ENCODE measurements around the gene CDC25A. TPM values are rescaled to one million over a fixed set of nuclear protein-coding genes. Genes with fewer than 3 reads are reported as not detected.

Gene CDC25A
- total RNA-seq, 1 experiment from 2014 or later: 12.8 TPM

DNA sequence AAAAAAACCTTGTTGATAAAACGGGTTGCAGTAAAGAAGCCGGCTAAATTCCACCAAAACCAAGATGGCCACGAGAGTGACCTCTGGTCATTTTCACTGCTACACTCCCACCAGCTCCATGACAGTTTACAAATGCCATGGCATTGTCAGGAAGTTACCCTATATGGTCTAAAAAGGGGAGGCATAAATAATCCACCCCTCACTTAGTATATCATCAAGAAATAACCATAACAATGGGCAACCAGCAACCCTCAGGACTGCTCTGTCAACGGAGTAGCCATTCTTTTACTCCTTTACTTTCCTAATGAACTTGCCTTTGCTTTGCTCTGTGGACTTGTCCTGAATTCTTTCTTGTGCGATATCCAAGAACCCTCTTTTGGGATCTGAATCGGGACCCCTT, 14.4 kb upstream of the CDC25A start:
- CTCF ChIA-PET: no interaction called here

DNA sequence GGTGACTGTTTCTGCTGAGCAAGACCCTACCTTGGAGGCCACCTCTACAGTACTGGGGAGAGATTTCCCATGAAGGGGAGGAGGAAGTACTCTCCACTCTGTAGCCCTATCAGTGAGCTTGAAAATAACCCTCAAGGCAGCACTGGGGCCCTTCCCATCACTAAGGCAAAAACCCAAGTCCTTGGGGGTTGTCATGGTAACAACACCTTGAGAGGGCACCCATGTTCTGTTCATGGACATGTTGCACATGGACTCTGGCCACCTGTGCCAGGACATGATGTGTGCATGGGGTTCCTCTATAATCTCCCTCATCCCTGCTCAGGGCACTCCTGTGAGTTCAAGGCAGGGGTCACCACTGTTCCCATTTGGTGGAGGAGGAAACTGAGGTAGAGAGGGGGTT, 10.9 kb upstream of the CDC25A start:
- BruUV-seq (replicated peaks): no TSS peak
- Histone ChIP-seq H3K27ac (ENCODE audit: low read length) (no peak overlapping the region), H3K9me3 (ENCODE audit: control insufficient read depth, insufficient read depth, low read depth, low read length) (no peaks in the 10 kb centered on the region), H3K4me3 (ENCODE audit: low read depth in 2 of 2, low read length in 2 of 2) (no peak overlapping the region), H3K27me3 (ENCODE audit: control insufficient read depth, insufficient read depth, low read length) (no peaks in the 10 kb centered on the region), H3K4me1 (ENCODE audit: control insufficient read depth, insufficient read depth, low read length) (no peaks in the 10 kb centered on the region), H3K36me3 (ENCODE audit: control insufficient read depth, insufficient read depth, low read length) (no peaks in the 10 kb centered on the region)
- ATAC-seq (no peak), DNase-seq (ENCODE audit: low read depth, low spot score) (no peak)
- ChIA-PET CTCF (no interaction called here), POLR2A (no interaction called here)
- TF ChIP-seq TCF7L2 (IDR thresholded peaks at IDR 0.05; ENCODE audit: low read depth, low read length): no peak
- no peak for TF ChIP-seq SIN3A (IDR thresholded peaks at IDR 0.05; ENCODE audit: borderline replicate concordance, insufficient read depth, low read depth, low read length)
- TF ChIP-seq, protein P1, sequence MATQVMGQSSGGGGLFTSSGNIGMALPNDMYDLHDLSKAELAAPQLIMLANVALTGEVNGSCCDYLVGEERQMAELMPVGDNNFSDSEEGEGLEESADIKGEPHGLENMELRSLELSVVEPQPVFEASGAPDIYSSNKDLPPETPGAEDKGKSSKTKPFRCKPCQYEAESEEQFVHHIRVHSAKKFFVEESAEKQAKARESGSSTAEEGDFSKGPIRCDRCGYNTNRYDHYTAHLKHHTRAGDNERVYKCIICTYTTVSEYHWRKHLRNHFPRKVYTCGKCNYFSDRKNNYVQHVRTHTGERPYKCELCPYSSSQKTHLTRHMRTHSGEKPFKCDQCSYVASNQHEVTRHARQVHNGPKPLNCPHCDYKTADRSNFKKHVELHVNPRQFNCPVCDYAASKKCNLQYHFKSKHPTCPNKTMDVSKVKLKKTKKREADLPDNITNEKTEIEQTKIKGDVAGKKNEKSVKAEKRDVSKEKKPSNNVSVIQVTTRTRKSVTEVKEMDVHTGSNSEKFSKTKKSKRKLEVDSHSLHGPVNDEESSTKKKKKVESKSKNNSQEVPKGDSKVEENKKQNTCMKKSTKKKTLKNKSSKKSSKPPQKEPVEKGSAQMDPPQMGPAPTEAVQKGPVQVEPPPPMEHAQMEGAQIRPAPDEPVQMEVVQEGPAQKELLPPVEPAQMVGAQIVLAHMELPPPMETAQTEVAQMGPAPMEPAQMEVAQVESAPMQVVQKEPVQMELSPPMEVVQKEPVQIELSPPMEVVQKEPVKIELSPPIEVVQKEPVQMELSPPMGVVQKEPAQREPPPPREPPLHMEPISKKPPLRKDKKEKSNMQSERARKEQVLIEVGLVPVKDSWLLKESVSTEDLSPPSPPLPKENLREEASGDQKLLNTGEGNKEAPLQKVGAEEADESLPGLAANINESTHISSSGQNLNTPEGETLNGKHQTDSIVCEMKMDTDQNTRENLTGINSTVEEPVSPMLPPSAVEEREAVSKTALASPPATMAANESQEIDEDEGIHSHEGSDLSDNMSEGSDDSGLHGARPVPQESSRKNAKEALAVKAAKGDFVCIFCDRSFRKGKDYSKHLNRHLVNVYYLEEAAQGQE (IDR thresholded peaks at IDR 0.05; ENCODE audit: insufficient read depth in 1 of 2, low read depth in 2 of 2, low read length in 1 of 2): no peak
- TF ChIP-seq, protein P2, sequence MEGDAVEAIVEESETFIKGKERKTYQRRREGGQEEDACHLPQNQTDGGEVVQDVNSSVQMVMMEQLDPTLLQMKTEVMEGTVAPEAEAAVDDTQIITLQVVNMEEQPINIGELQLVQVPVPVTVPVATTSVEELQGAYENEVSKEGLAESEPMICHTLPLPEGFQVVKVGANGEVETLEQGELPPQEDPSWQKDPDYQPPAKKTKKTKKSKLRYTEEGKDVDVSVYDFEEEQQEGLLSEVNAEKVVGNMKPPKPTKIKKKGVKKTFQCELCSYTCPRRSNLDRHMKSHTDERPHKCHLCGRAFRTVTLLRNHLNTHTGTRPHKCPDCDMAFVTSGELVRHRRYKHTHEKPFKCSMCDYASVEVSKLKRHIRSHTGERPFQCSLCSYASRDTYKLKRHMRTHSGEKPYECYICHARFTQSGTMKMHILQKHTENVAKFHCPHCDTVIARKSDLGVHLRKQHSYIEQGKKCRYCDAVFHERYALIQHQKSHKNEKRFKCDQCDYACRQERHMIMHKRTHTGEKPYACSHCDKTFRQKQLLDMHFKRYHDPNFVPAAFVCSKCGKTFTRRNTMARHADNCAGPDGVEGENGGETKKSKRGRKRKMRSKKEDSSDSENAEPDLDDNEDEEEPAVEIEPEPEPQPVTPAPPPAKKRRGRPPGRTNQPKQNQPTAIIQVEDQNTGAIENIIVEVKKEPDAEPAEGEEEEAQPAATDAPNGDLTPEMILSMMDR (IDR thresholded peaks at IDR 0.05): no peak
- no peak for TF ChIP-seq POLR2AphosphoS5 (IDR thresholded peaks at IDR 0.05; ENCODE audit: low read depth, low read length)
- in situ Hi-C loops (cut with HindIII; ENCODE audit: low pct_unique_long_range_greater_than_20kb, low sequenced_read_pairs) (no loop called here), intact Hi-C loops (cut with micrococcal nuclease; ENCODE audit: unreplicated experiment) (loop anchor here (10.0 kb wide), 1 partner anchor 46 kb away; the partner anchor contains the start of gene ZNF589)

More for the DNA sequence above, 14.4 kb upstream of the CDC25A start:
- ATAC-seq (no peak), DNase-seq (ENCODE audit: low read depth, low spot score) (no peak)
- Histone ChIP-seq H3K36me3 (ENCODE audit: control insufficient read depth, insufficient read depth, low read length) (no peaks in the 10 kb centered on the region), H3K9me3 (ENCODE audit: control insufficient read depth, insufficient read depth, low read depth, low read length) (no peaks in the 10 kb centered on the region), H3K27ac (ENCODE audit: low read length) (no peak overlapping the region), H3K27me3 (ENCODE audit: control insufficient read depth, insufficient read depth, low read length) (no peaks in the 10 kb centered on the region), H3K4me3 (ENCODE audit: low read depth in 2 of 2, low read length in 2 of 2) (no peak overlapping the region), H3K4me1 (ENCODE audit: control insufficient read depth, insufficient read depth, low read length) (no peaks in the 10 kb centered on the region)
- POLR2A ChIA-PET: no interaction called here
- intact Hi-C loops (cut with micrococcal nuclease; ENCODE audit: unreplicated experiment) (no loop called here), in situ Hi-C loops (cut with HindIII; ENCODE audit: low pct_unique_long_range_greater_than_20kb, low sequenced_read_pairs) (no loop called here)
- TF ChIP-seq, protein P2 (IDR thresholded peaks at IDR 0.05): no peak
- TF ChIP-seq TCF7L2 (IDR thresholded peaks at IDR 0.05; ENCODE audit: low read depth, low read length) (no peak), POLR2AphosphoS5 (IDR thresholded peaks at IDR 0.05; ENCODE audit: low read depth, low read length) (no peak)
- BruUV-seq (replicated peaks): no TSS peak

Measured in Panc1 (cell line).